Measurements from ENCODE around the gene FSCN2.

DNA sequence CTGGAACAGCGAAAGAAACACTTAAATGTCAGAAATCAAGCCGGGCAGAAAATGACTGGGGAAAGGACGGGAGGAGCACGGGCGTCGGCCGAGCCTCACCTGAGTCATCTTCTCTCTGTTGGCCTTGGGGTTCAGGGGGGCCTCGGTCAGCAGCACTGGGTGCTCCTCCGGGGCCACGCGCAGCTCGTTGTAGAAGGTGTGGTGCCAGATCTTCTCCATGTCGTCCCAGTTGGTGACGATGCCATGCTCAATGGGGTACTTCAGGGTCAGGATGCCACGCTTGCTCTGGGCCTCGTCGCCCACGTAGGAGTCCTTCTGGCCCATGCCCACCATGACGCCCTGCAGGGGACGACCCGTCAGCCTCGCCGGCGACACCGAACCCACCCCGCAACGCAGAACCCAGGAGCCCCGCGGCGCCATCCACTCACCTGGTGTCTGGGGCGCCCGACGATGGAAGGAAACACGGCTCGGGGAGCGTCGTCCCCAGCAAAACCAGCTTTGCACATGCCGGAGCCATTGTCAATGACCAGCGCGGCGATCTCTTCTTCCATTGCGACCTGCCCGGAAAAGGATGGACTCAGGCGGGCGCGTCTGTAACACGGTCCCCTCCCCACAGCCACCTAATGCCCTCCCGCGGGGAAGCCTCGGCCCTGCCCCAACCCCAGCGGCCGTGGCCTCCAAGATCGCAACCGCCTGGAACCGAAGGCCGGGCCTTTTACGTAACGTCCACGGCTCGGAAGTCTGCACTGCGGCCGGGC, 16.2 kb upstream of the FSCN2 start:
- TF ChIP-seq MAX (CRISPR knock-in tag; IDR thresholded peaks at IDR 0.05) (no peak), ATF2 (CRISPR knock-in tag; IDR thresholded peaks at IDR 0.05; ENCODE audit: borderline replicate concordance, low read depth) (no peak), CTCF (IDR thresholded peaks at IDR 0.05) (no peak), NR1H2 (CRISPR knock-in tag; IDR thresholded peaks at IDR 0.05) (no peak), NFYB (CRISPR knock-in tag; conservative IDR thresholded peaks at IDR 0.05; ENCODE audit: low read depth) (no peak; the same call in 1 of the 2 replicates), TCF7 (CRISPR knock-in tag; IDR thresholded peaks at IDR 0.05; ENCODE audit: low read depth) (no peak), GTF2I (CRISPR knock-in tag; conservative IDR thresholded peaks at IDR 0.05) (no peak)
- TF ChIP-seq, protein P1, sequence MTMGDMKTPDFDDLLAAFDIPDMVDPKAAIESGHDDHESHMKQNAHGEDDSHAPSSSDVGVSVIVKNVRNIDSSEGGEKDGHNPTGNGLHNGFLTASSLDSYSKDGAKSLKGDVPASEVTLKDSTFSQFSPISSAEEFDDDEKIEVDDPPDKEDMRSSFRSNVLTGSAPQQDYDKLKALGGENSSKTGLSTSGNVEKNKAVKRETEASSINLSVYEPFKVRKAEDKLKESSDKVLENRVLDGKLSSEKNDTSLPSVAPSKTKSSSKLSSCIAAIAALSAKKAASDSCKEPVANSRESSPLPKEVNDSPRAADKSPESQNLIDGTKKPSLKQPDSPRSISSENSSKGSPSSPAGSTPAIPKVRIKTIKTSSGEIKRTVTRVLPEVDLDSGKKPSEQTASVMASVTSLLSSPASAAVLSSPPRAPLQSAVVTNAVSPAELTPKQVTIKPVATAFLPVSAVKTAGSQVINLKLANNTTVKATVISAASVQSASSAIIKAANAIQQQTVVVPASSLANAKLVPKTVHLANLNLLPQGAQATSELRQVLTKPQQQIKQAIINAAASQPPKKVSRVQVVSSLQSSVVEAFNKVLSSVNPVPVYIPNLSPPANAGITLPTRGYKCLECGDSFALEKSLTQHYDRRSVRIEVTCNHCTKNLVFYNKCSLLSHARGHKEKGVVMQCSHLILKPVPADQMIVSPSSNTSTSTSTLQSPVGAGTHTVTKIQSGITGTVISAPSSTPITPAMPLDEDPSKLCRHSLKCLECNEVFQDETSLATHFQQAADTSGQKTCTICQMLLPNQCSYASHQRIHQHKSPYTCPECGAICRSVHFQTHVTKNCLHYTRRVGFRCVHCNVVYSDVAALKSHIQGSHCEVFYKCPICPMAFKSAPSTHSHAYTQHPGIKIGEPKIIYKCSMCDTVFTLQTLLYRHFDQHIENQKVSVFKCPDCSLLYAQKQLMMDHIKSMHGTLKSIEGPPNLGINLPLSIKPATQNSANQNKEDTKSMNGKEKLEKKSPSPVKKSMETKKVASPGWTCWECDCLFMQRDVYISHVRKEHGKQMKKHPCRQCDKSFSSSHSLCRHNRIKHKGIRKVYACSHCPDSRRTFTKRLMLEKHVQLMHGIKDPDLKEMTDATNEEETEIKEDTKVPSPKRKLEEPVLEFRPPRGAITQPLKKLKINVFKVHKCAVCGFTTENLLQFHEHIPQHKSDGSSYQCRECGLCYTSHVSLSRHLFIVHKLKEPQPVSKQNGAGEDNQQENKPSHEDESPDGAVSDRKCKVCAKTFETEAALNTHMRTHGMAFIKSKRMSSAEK (CRISPR knock-in tag; IDR thresholded peaks at IDR 0.05; ENCODE audit: borderline replicate concordance): peak; percentile 57; the same call in 1 of the 2 replicates
